Stomach (tissue), 9 donors: Measurements from ENCODE around the gene GCH1. TPM values are rescaled to one million over a fixed set of nuclear protein-coding genes. Genes with fewer than 3 reads are reported as not detected.
A peak's percentile ranks its signal among the peaks of the same experiment; 100 is the strongest.

Experiments used
- DNase-seq, 2 donors: peaks; one replicate each; pipeline versions ENCODE4 v3.0.0 to v3.0.0-alpha.2; 2013 to 2019
- H3K27ac ChIP-seq, 5 donors: fragments of 200-600 bp in 4 of 5; sonication (generic) in 4 of 5; one replicate each; pipeline ENCODE4 v1.5.1; 2013 to 2019; ENCODE audit warnings: mild to moderate bottlenecking in 1 of 5, moderate library complexity in 1 of 5
- H3K27me3 ChIP-seq, 3 donors: fragments of 200-600 bp; sonication (generic); one replicate each; pipeline ENCODE4 v1.5.1; 2017 to 2019; ENCODE audit warnings: mixed run types in 1 of 3
- H3K36me3 ChIP-seq, 4 donors: fragments of 200-600 bp; sonication (generic); 1 replicate in 3 of 4; 2 replicates in 1 of 4; pipeline ENCODE4 v1.5.1; 2016 to 2019
- H3K4me1 ChIP-seq, 4 donors: fragments of 200-600 bp; sonication (generic); one replicate each; pipeline ENCODE4 v1.5.1; 2016 to 2019
- H3K4me3 ChIP-seq, 4 donors: fragments of 200-600 bp; sonication (generic) in 3 of 4; one replicate each; pipeline ENCODE4 v1.5.1; 2016 to 2019; ENCODE audit warnings: mild to moderate bottlenecking in 1 of 4
- H3K9me3 ChIP-seq, 4 donors: fragments of 200-600 bp; sonication (generic); one replicate each; pipeline ENCODE4 v1.5.1; 2016 to 2019
- CTCF ChIP-seq, 7 experiments: fragments of 450-650 bp in 4 of 7; fragments of 200-600 bp in 3 of 7; sonication (generic) in 3 of 7; IDR thresholded peaks; one replicate each; pipeline ENCODE4 v1.5.1; 2016 to 2019; ENCODE audit warnings: antibody characterized with exemption in 7 of 7, control low read depth in 2 of 7, mild to moderate bottlenecking in 1 of 7
- EP300 ChIP-seq: sonication (generic); formaldehyde crosslinking; IDR thresholded peaks from one replicate; pipeline ENCODE4 v1.6.1; 2017; ENCODE audit warnings: antibody characterized with exemption
- POLR2A ChIP-seq, 4 donors: fragments of 450-650 bp; IDR thresholded peaks; one replicate each; pipeline ENCODE4 v1.6.1; 2016; ENCODE audit warnings: antibody characterized with exemption in 4 of 4, control low read depth in 2 of 4, mild to moderate bottlenecking in 1 of 4, moderate library complexity in 1 of 4
- POLR2AphosphoS5 ChIP-seq, 3 donors: sonication (generic); formaldehyde crosslinking; IDR thresholded peaks; one replicate each; pipeline ENCODE4 v1.6.1; 2016; ENCODE audit warnings: antibody characterized with exemption in 3 of 3
- WGBS, 5 donors: extraction: QIAGEN DNeasy Blood & Tissue Kit in 3 of 5; methylation state at CpG; one replicate each; pipeline versions ENCODE4 v1.1.5 to v1.1.7; 2013 to 2018; 5-methylcytosine and 5-hydroxymethylcytosine counted together
- intact Hi-C: fragments of 100-400 bp; cut with DNase I; formaldehyde crosslinking; loops from one replicate; pipeline ENCODE4 v1.15.1; 2023; ENCODE audit warnings: low total_unique reads
- polyA plus RNA-seq, 3 donors: library from polyadenylated mRNA; stranded (reverse); fragments of 200-250 nt; gene quantifications; one replicate each; pipeline ENCODE4 v1.2.3, GENCODE V29; 2013
- total RNA-seq, 5 donors: library from RNA; depleted of rRNA; stranded (reverse); fragments of >200 nt; gene quantifications; one replicate each; pipeline versions ENCODE4 v1.1.0 to v1.2.3, GENCODE V29; 2014 to 2016
- donor health status: healthy with polysubstance abuse.
- donor health status: Bipolar disorder and iron deficiency.
- donor health status: healthy.

The GCH1 gene
- total and polyA plus RNA-seq, 8 donors, result 0.58 to 52.1 (median 10.4) TPM

- H3K9me3 ChIP-seq, result no peaks in the 10 kb centered on the region
- intact Hi-C loops, result no loop called here
- peak overlapping the region in 1 of 4 donors; percentile 22 for H3K4me3 ChIP-seq
- no peak overlapping the region for H3K27ac ChIP-seq
- H3K27me3 ChIP-seq, result peaks cover 0 to 7% (median 7%) of the 10 kb centered on the region in 3 donors
- H3K36me3 ChIP-seq, result no peaks in the 10 kb centered on the region
- H3K4me1 ChIP-seq, result peaks cover 4 to 7% (median 7%) of the 10 kb centered on the region in 4 donors
- TF ChIP-seq EP300 (no peak), POLR2AphosphoS5 (IDR thresholded peaks at IDR 0.05) (peak in 2 of 3 donors; percentile 10 to 48), CTCF (IDR thresholded peaks at IDR 0.05) (peak in 5 of 7 experiments; percentile 64 to 89 (median 84))
- DNase-seq, result peak; percentile 80 to 91
- WGBS, 5 donors, result 34 to 44% (median 39%) methylated on average over 20 to 23 of the region's 23 CpGs
Observed at GRCh38 chr14:54805445-54806322, 96.9 kb downstream of the GCH1 start.

DNA sequence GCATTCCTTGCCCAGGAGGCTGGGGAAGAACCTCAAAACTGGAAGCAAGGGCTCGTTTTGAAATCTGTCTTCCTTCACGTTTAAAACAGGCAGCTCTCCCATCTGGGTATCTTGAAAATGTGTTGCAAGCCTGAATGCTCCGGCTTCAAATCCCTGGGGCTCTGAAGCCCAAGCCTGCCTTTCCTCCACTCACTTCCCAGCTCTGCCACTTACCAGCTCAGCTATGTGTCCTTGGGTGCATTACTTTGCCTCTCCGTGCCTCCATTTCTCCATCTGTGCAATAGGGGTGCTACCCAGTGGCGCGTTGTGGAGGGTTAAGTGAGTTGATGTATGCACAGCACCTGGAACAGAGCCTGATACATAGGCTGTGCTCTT, 97.6 kb downstream of the GCH1 start:
- no peaks in the 10 kb centered on the region for H3K9me3 ChIP-seq
- intact Hi-C loops, result no loop called here
- H3K4me3 ChIP-seq, result no peak overlapping the region
- 61 to 76% (median 69%) methylated on average over 6 of the region's 6 CpGs for WGBS, 5 donors
- DNase-seq, result no peak
- no peaks in the 10 kb centered on the region for H3K36me3 ChIP-seq
- TF ChIP-seq EP300 (no peak), CTCF (IDR thresholded peaks at IDR 0.05) (no peak), POLR2A (IDR thresholded peaks at IDR 0.05) (no peak), POLR2AphosphoS5 (IDR thresholded peaks at IDR 0.05) (no peak)
- no peak overlapping the region for H3K27ac ChIP-seq
- H3K27me3 ChIP-seq, result peaks cover 0 to 7% (median 7%) of the 10 kb centered on the region in 3 donors
- H3K4me1 ChIP-seq, result peaks cover 4 to 7% (median 7%) of the 10 kb centered on the region in 4 donors

DNA sequence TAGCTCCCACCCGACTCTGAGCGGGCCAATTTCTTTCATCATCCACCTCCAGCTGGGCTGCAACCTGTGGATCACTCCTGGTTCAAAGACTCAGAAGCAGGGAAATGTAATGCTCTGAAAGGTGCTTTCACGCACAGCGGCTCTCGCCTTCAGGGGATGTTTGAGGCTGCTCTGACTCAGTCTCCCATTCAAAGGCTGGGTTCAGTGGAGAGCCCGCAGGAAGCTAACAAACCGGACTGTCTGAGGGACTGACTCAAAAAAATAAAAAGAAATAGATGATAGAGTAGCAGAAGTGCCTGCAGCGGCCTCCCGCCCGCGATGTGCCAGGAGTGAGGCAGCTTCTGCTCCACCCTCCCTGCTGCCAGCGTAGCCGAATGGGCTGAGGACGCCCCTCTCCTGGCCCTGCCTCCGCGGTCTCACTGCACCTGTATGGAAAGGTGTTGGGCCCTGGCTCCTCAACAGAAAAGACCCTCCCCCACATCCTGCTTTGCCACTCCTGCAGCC, 98.0 kb downstream of the GCH1 start:
- intact Hi-C loops, result no loop called here
- 70 to 84% (median 72%) methylated on average over 16 of the region's 16 CpGs for WGBS, 5 donors
- peaks cover 0 to 7% (median 7%) of the 10 kb centered on the region in 3 donors for H3K27me3 ChIP-seq
- no peak overlapping the region for H3K27ac ChIP-seq
- H3K9me3 ChIP-seq, result no peaks in the 10 kb centered on the region
- H3K36me3 ChIP-seq, result no peaks in the 10 kb centered on the region
- no peak for TF ChIP-seq CTCF (IDR thresholded peaks at IDR 0.05)
- no peak for TF ChIP-seq EP300
- TF ChIP-seq POLR2A (IDR thresholded peaks at IDR 0.05), result no peak
- no peak for TF ChIP-seq POLR2AphosphoS5 (IDR thresholded peaks at IDR 0.05)
- H3K4me1 ChIP-seq, result peaks cover 4 to 7% (median 7%) of the 10 kb centered on the region in 4 donors
- no peak for DNase-seq
- no peak overlapping the region for H3K4me3 ChIP-seq

DNA sequence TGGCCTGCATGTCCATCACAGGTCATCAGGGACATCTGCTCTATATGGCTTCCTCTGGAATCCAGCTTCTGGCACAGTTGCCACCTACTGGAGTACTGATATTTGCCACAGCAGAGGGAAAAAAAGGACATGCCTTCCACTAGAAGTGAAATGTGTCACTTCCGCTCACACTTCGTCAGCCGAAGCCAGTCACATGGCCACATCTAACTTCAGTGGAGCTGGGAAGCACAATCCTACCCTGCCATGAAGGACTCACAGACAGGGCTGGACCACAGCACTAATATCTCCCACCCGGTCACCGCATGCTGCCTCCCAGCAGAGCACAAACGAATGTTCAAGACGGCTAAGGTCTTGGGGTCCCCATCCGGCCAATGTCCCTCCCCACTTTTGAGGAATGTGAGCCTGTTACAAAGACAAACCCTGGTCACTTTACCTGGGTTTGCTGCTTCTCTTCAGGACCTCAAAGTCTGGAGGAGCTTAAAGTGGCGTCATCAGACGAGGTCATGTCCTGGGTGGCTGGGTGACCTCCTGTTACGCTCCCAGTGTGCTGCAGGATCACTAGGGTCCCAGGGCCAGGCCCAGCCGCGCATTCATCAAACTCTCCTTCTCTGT, 98.6 kb downstream of the GCH1 start:
- H3K9me3 ChIP-seq, result no peaks in the 10 kb centered on the region
- TF ChIP-seq POLR2A (IDR thresholded peaks at IDR 0.05), result no peak
- TF ChIP-seq CTCF (IDR thresholded peaks at IDR 0.05), result no peak
- no peak for TF ChIP-seq EP300
- no peak overlapping the region for H3K4me3 ChIP-seq
- no peaks in the 10 kb centered on the region for H3K36me3 ChIP-seq
- WGBS, 5 donors, result 88 to 93% (median 91%) methylated on average over 11 to 13 of the region's 13 CpGs
- H3K27ac ChIP-seq, result no peak overlapping the region
- no peak for DNase-seq
- peaks cover 4 to 7% (median 7%) of the 10 kb centered on the region in 4 donors for H3K4me1 ChIP-seq
- peaks cover 0 to 7% (median 7%) of the 10 kb centered on the region in 3 donors for H3K27me3 ChIP-seq
- intact Hi-C loops, result no loop called here
